Measurements from ENCODE around the gene SLC26A2. TPM values are rescaled to one million over a fixed set of nuclear protein-coding genes. Genes with fewer than 3 reads are reported as not detected.

SLC26A2 gene
- 16.5 and 21.0 TPM in 2 replicates for total RNA-seq

DNA sequence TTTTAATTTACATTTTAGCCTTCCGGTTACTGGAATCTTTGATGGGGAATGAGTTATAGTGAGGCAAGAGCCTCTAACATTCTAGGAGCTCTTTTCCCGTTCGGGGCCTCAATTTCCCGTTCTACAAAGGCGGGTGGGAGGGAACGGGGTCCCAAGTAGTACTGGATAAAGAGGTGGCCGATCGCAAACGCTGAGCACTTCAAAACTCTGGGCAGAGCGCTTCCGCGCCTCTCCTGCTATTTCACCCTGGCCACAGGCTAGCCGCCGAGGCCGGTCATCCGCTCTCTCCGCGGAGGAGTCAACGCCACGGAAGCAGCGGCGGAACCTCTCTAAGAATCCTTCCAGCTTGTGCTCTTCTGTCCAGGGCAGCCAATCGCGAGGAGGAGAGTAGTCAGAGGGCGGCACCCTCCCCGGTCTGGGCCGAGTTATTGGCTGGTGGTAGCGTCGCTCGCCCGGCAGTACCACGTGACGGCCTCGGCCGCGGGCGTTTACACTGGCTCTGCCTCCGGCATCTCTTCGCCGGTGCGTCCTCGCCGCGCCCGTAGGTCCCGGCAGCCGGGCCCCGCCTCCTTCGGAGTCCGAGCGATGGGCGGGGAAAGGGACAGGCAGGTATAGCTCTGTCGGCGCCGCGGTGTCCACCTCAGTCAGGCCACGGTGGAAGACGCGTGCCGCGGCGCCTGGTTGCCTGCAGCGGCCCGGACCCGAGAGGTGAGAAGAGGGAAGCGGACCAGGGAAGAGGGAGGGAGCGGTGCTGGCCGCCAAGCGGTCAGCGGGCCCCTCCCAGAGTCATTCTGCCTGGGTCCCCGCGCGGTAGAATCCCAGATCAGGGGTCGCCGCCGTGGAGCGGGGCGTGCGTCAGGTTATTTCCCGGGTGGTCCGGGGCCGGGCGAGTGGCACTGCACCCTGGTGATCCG, at the start of gene SLC26A2:
Gene SLC26A2, plus strand, starts transcription at position 487 of the 914 bp plus-strand sequence. CDS start 16,895 bp downstream, outside the sequence.

DNA sequence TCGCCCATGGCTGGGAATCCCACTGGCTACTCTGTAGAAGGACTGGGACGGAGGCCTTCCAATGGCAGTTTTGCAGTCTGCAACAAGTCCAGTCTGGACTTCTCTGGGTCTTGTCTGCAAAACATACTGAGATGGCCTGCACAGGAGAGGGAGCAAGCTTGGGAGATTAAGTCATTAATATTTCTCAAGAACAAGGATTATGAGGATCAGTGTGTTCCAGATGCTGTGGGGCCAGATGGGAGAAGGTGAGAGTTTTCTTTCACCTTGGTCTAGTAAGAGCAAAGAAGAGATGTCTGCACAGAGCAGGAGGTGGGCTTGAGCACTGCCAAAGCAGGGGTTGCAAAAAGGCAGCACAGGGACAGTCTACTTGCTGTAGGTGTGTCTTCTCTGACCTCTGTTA, 15.9 kb upstream of the SLC26A2 start, which contains the start of gene PDE6A:
Gene PDE6A, minus strand, starts transcription at position 128 of the 400 bp plus-strand sequence. Its CDS starts 120 bp downstream, at position 8.

DNA sequence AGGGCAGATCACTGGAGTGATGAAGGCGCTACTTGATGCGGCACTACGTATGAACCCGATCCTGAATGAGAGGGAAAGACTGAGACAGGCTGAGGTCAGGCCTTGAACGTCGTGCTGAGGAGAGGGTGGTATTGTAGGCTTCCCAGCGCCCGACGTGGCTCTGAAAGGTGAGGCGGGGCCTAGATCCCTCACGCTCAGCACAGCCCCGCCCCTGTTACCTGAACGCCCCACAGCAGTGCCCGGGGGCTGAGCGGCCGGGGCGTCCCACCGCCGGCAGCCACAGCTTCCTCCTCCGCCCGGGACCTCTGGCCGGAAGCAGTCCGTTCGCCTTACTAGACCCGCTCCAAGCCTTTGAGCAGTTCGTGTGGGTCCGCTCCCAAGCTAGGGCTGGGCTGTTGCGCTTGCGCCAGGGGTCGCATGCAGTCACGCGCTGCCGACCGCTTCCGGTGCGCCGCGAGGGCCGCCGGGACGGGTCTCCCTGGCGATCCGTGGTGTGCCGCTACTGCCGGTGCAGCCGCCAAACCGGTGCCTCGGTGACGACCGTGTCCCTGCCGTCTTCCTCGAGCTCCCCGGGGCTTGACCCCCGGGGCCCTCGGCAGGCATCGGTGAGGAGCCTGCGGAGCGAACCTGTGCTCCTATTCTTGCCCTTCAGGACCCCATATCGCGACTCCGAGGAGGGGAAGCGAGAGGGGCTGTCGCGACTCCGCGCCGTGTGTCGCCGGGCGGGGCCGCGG, 39.9 kb downstream of the SLC26A2 start, which contains the start of the genes HMGXB3 and TIGD6:
Gene HMGXB3, plus strand, starts transcription at position 484 of the 734 bp plus-strand sequence. CDS start 4,114 bp downstream, outside the sequence.
Gene TIGD6, minus strand, starts transcription at position 399 of the 734 bp plus-strand sequence. CDS start 4,306 bp downstream, outside the sequence.

Small RNA genes lying within 50 kb of the gene (small RNA-seq; reads per million reads assigned to genes)
- gene RF00019: not detected

Other genes starting within 250 kb of the SLC26A2 start
- gene PPARGC1B, start 230.4 kb upstream of the SLC26A2 start, total RNA-seq: 0.39 and 0.43 TPM in 2 replicates
- gene PDE6A, start 16.0 kb upstream of the SLC26A2 start, total RNA-seq: not detected in 2 replicates
- 6.7 and 7.8 TPM in 2 replicates for gene TIGD6, start 39.9 kb downstream of the SLC26A2 start, total RNA-seq
- 32.0 and 38.5 TPM in 2 replicates for gene HMGXB3, start 40.0 kb downstream of the SLC26A2 start, total RNA-seq
- not detected in 2 replicates for gene CSF1R, start 125.8 kb downstream of the SLC26A2 start, total RNA-seq
- 111 and 137 TPM in 2 replicates for gene PDGFRB, start 195.1 kb downstream of the SLC26A2 start, total RNA-seq
- gene CDX1, start 206.0 kb downstream of the SLC26A2 start, total RNA-seq: 0.22 TPM in 1 of 2 replicates, not detected in the other
- gene SLC6A7, start 229.3 kb downstream of the SLC26A2 start, total RNA-seq: not detected in 2 replicates